Measurements from ENCODE around the gene MELK. TPM values are rescaled to one million over a fixed set of nuclear protein-coding genes. Genes with fewer than 3 reads are reported as not detected.

The MELK gene
- total RNA-seq, 1 experiment from 2014 or later: 87.8 TPM

- intact Hi-C loops (cut with micrococcal nuclease; ENCODE audit: unreplicated experiment): no loop called here
- ChIA-PET POLR2A (ENCODE audit: low non-redundant PET) (no interaction called here), CTCF (interaction anchor here (0.7 kb wide), 1 partner anchor 374 kb away, joined by 4 read pairs; no protein-coding TSS in a partner anchor)
Observed at GRCh38 chr9:36659500-36659899, 86.8 kb downstream of the MELK start.

GRCh38 chr9:36664806-36665205, 92.1 kb downstream of the MELK start:
- Histone ChIP-seq H3K4me3 (ENCODE audit: low read depth, low read length, poor library complexity, severe bottlenecking) (no peak overlapping the region), H3K36me3 (ENCODE audit: insufficient read depth, low read length, poor library complexity, severe bottlenecking) (peaks cover 64% of the 10 kb centered on the region), H3K9me3 (ENCODE audit: low read depth, low read length, poor library complexity, severe bottlenecking) (no peaks in the 10 kb centered on the region), H3K4me1 (ENCODE audit: insufficient read depth, low read length, poor library complexity, severe bottlenecking) (peaks cover 4% of the 10 kb centered on the region), H3K27ac (ENCODE audit: low read depth, low read length, poor library complexity, severe bottlenecking) (no peak overlapping the region), H3K27me3 (replicated peaks; ENCODE audit: insufficient read depth, low read depth, low read length, poor library complexity) (no peaks in the 10 kb centered on the region)
- ChIA-PET CTCF (no interaction called here), POLR2A (ENCODE audit: low non-redundant PET) (no interaction called here)
- intact Hi-C loops (cut with micrococcal nuclease; ENCODE audit: unreplicated experiment): no loop called here
- DNase-seq (ENCODE audit: low spot score): no peak
- BruUV-seq (replicated peaks): no TSS peak
- TF ChIP-seq, protein P1, sequence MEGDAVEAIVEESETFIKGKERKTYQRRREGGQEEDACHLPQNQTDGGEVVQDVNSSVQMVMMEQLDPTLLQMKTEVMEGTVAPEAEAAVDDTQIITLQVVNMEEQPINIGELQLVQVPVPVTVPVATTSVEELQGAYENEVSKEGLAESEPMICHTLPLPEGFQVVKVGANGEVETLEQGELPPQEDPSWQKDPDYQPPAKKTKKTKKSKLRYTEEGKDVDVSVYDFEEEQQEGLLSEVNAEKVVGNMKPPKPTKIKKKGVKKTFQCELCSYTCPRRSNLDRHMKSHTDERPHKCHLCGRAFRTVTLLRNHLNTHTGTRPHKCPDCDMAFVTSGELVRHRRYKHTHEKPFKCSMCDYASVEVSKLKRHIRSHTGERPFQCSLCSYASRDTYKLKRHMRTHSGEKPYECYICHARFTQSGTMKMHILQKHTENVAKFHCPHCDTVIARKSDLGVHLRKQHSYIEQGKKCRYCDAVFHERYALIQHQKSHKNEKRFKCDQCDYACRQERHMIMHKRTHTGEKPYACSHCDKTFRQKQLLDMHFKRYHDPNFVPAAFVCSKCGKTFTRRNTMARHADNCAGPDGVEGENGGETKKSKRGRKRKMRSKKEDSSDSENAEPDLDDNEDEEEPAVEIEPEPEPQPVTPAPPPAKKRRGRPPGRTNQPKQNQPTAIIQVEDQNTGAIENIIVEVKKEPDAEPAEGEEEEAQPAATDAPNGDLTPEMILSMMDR (conservative IDR thresholded peaks at IDR 0.05; ENCODE audit: low read depth, low read length): no peak

More at GRCh38 chr9:36659500-36659899, 86.8 kb downstream of the MELK start:
- H3K4me3 ChIP-seq (ENCODE audit: low read depth, low read length, poor library complexity, severe bottlenecking): no peak overlapping the region
- H3K9me3 ChIP-seq (ENCODE audit: low read depth, low read length, poor library complexity, severe bottlenecking): no peaks in the 10 kb centered on the region
- H3K27me3 ChIP-seq (replicated peaks; ENCODE audit: insufficient read depth, low read depth, low read length, poor library complexity): no peaks in the 10 kb centered on the region
- peaks cover 46% of the 10 kb centered on the region for H3K36me3 ChIP-seq (ENCODE audit: insufficient read depth, low read length, poor library complexity, severe bottlenecking)
- H3K27ac ChIP-seq (ENCODE audit: low read depth, low read length, poor library complexity, severe bottlenecking): no peak overlapping the region
- no peaks in the 10 kb centered on the region for H3K4me1 ChIP-seq (ENCODE audit: insufficient read depth, low read length, poor library complexity, severe bottlenecking)
- no peak for TF ChIP-seq EZH2 (IDR thresholded peaks at IDR 0.05; ENCODE audit: borderline replicate concordance, low read depth, low read length, poor library complexity, severe bottlenecking)
- TF ChIP-seq, protein P1 (conservative IDR thresholded peaks at IDR 0.05; ENCODE audit: low read depth, low read length): no peak
- no peak for DNase-seq (ENCODE audit: low spot score)
- BruUV-seq (replicated peaks): no TSS peak

- Histone ChIP-seq H3K4me3 (ENCODE audit: low read depth, low read length, poor library complexity, severe bottlenecking) (no peak overlapping the region), H3K4me1 (ENCODE audit: insufficient read depth, low read length, poor library complexity, severe bottlenecking) (peaks cover 4% of the 10 kb centered on the region), H3K27me3 (replicated peaks; ENCODE audit: insufficient read depth, low read depth, low read length, poor library complexity) (no peaks in the 10 kb centered on the region), H3K27ac (ENCODE audit: low read depth, low read length, poor library complexity, severe bottlenecking) (no peak overlapping the region), H3K36me3 (ENCODE audit: insufficient read depth, low read length, poor library complexity, severe bottlenecking) (peaks cover 64% of the 10 kb centered on the region), H3K9me3 (ENCODE audit: low read depth, low read length, poor library complexity, severe bottlenecking) (no peaks in the 10 kb centered on the region)
- ChIA-PET CTCF (no interaction called here), POLR2A (ENCODE audit: low non-redundant PET) (no interaction called here)
- no peak for TF ChIP-seq EZH2 (IDR thresholded peaks at IDR 0.05; ENCODE audit: borderline replicate concordance, low read depth, low read length, poor library complexity, severe bottlenecking)
- TF ChIP-seq, protein P1 (conservative IDR thresholded peaks at IDR 0.05; ENCODE audit: low read depth, low read length): no peak
- intact Hi-C loops (cut with micrococcal nuclease; ENCODE audit: unreplicated experiment): no loop called here
- no peak for DNase-seq (ENCODE audit: low spot score)
- BruUV-seq (replicated peaks): no TSS peak
Observed at GRCh38 chr9:36665387-36665786, 92.7 kb downstream of the MELK start.
